Endometrial microvascular endothelial cells (primary cell): Measurements from ENCODE around the gene COL4A1. TPM values are rescaled to one million over a fixed set of nuclear protein-coding genes. Genes with fewer than 3 reads are reported as not detected.

ENCODE experiments used
- in situ Hi-C: cut with HindIII; loops from 2 replicates; pipeline ENCODE4 v1.10.0; 2017; ENCODE audit warnings: low sequenced_read_pairs, low pct_unique_long_range_greater_than_20kb; ENCODE audit errors: inconsistent ontology term
- total RNA-seq: library from RNA; depleted of rRNA; stranded (reverse); fragments of >200 nt; gene quantifications from one replicate; pipeline ENCODE4 v1.2.3, GENCODE V29; 2015; ENCODE audit errors: inconsistent ontology term

Gene COL4A1
- total RNA-seq, 1 donor from 2014 or later, result 568 TPM

GRCh38 chr13:110173247-110173818 lies 133.6 kb downstream of the COL4A1 start:
- in situ Hi-C loops, result no loop called here

GRCh38 chr13:110170882-110171281 lies 136.1 kb downstream of the COL4A1 start:
- in situ Hi-C loops, result no loop called here

GRCh38 chr13:110170020-110170790 lies 136.8 kb downstream of the COL4A1 start:
- in situ Hi-C loops, result no loop called here

- in situ Hi-C loops, result no loop called here
These were observed 137.7 kb downstream of the COL4A1 start for GRCh38 chr13:110168999-110169933.

- in situ Hi-C loops, result no loop called here
These were observed 140.4 kb downstream of the COL4A1 start for GRCh38 chr13:110166598-110166997.

GRCh38 chr13:110164706-110165105 lies 142.3 kb downstream of the COL4A1 start:
- in situ Hi-C loops, result no loop called here

GRCh38 chr13:110162866-110163658 lies 143.9 kb downstream of the COL4A1 start:
- in situ Hi-C loops, result no loop called here

GRCh38 chr13:110162053-110162452 lies 144.9 kb downstream of the COL4A1 start:
- in situ Hi-C loops, result no loop called here

GRCh38 chr13:110161112-110161882 lies 145.7 kb downstream of the COL4A1 start:
- in situ Hi-C loops, result no loop called here

GRCh38 chr13:110158226-110158625 lies 148.7 kb downstream of the COL4A1 start:
- in situ Hi-C loops, result no loop called here

GRCh38 chr13:110157718-110158117 lies 149.2 kb downstream of the COL4A1 start:
- in situ Hi-C loops, result no loop called here

- in situ Hi-C loops, result no loop called here
These were observed 150.5 kb downstream of the COL4A1 start for GRCh38 chr13:110156301-110157049.

- in situ Hi-C loops, result no loop called here
These were observed 151.9 kb downstream of the COL4A1 start for GRCh38 chr13:110155072-110155471.

GRCh38 chr13:110154410-110154933 lies 152.5 kb downstream of the COL4A1 start:
- in situ Hi-C loops, result no loop called here

- in situ Hi-C loops, result no loop called here
These were observed 154.6 kb downstream of the COL4A1 start for GRCh38 chr13:110152351-110152750.

GRCh38 chr13:110151462-110151861 lies 155.5 kb downstream of the COL4A1 start:
- in situ Hi-C loops, result no loop called here

- in situ Hi-C loops, result no loop called here
These were observed 156.4 kb downstream of the COL4A1 start for GRCh38 chr13:110150384-110151101.
